ENCODE data around the gene C16orf46.

Gene C16orf46

DNA sequence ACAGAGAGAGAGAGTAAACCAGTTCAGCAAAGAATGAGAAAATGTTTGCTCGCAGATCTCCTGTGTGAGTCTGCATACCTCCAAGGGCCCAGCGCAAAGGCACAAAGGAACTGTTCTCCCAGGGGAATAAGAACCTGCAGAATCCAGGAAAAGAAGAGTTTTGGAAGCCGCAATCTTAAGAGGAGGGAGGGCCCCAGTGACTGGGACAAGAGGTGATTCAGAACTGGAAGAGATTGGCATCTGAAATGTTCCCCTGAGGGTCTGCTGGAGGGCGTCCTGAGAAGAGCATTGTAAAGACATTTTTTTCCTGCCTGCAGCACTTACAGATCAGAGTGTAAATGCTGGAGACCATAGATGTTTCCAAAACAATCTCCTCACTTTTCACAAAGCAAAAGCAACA, 35.3 kb downstream of the C16orf46 start:
- Histone ChIP-seq H3K4me3 (no peak overlapping the region), H3K9me3 (ENCODE audit: low read depth, low read length) (no peaks in the 10 kb centered on the region), H3K36me3 (ENCODE audit: insufficient read depth, low read length) (peaks cover 22% of the 10 kb centered on the region; the same call in 1 of the 2 replicates), H3K27ac (no peak overlapping the region), H3K9ac (ENCODE audit: insufficient read length) (no peak overlapping the region)
- no peak for DNase-seq (ENCODE audit: low read depth, low spot score)
- TF ChIP-seq POLR2AphosphoS5 (IDR thresholded peaks at IDR 0.05; ENCODE audit: borderline replicate concordance, low read depth, low read length) (no peak), EZH2 (IDR thresholded peaks at IDR 0.05) (no peak), FOXP2 (optimal IDR thresholded peaks at IDR 0.05; ENCODE audit: control extremely low read depth, extremely low read length, insufficient read depth) (no peak)

GRCh38 chr16:81040842-81041241, 36.2 kb downstream of the C16orf46 start:
- DNase-seq (ENCODE audit: low read depth, low spot score): no peak
- Histone ChIP-seq H3K36me3 (ENCODE audit: insufficient read depth, low read length) (peaks cover 22% of the 10 kb centered on the region; the same call in 1 of the 2 replicates), H3K27ac (no peak overlapping the region), H3K4me3 (no peak overlapping the region), H3K9me3 (ENCODE audit: low read depth, low read length) (no peaks in the 10 kb centered on the region), H3K9ac (ENCODE audit: insufficient read length) (no peak overlapping the region)
- TF ChIP-seq FOXP2 (optimal IDR thresholded peaks at IDR 0.05; ENCODE audit: control extremely low read depth, extremely low read length, insufficient read depth): no peak
- no peak for TF ChIP-seq EZH2 (IDR thresholded peaks at IDR 0.05)
- no peak for TF ChIP-seq POLR2AphosphoS5 (IDR thresholded peaks at IDR 0.05; ENCODE audit: borderline replicate concordance, low read depth, low read length)

DNA sequence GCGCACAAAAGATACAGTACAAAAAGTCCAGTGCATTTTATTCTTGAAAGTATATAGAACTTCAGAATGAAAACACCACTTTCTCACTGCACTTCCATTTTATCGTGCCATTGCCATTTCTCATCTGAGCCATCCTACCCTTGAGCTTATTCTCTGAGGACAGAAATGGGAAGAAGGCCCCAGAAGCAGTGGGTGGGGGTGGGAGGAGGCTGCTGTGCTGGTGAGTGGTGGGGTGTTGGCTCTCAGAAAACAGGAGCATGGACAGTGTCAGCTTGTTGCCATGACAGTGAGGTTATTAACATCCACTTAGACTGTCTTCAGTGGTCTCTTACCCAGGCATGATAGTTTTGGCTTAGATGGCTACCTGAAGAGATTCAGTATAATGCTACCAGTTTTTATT, 36.9 kb downstream of the C16orf46 start:
- TF ChIP-seq EZH2 (IDR thresholded peaks at IDR 0.05): no peak
- TF ChIP-seq POLR2AphosphoS5 (IDR thresholded peaks at IDR 0.05; ENCODE audit: borderline replicate concordance, low read depth, low read length): no peak
- no peak for TF ChIP-seq FOXP2 (optimal IDR thresholded peaks at IDR 0.05; ENCODE audit: control extremely low read depth, extremely low read length, insufficient read depth)
- Histone ChIP-seq H3K27ac (no peak overlapping the region), H3K9ac (ENCODE audit: insufficient read length) (no peak overlapping the region), H3K36me3 (ENCODE audit: insufficient read depth, low read length) (peaks cover 22% of the 10 kb centered on the region; the same call in 1 of the 2 replicates), H3K4me3 (no peak overlapping the region), H3K9me3 (ENCODE audit: low read depth, low read length) (no peaks in the 10 kb centered on the region)
- no peak for DNase-seq (ENCODE audit: low read depth, low spot score)

GRCh38 chr16:81036751-81037350, 40.2 kb downstream of the C16orf46 start:
- no peaks in the 10 kb centered on the region for H3K36me3 ChIP-seq (ENCODE audit: insufficient read depth, low read length)
- TF ChIP-seq EZH2 (IDR thresholded peaks at IDR 0.05) (no peak), FOXP2 (optimal IDR thresholded peaks at IDR 0.05; ENCODE audit: control extremely low read depth, extremely low read length, insufficient read depth) (no peak), POLR2AphosphoS5 (IDR thresholded peaks at IDR 0.05; ENCODE audit: borderline replicate concordance, low read depth, low read length) (no peak)
- H3K4me3 ChIP-seq: peak overlapping the region; percentile 76
- no peaks in the 10 kb centered on the region for H3K9me3 ChIP-seq (ENCODE audit: low read depth, low read length)
- no peak overlapping the region for H3K27ac ChIP-seq
- peak overlapping the region; percentile 65 for H3K9ac ChIP-seq (ENCODE audit: insufficient read length)
- no peak for DNase-seq (ENCODE audit: low read depth, low spot score)

DNA sequence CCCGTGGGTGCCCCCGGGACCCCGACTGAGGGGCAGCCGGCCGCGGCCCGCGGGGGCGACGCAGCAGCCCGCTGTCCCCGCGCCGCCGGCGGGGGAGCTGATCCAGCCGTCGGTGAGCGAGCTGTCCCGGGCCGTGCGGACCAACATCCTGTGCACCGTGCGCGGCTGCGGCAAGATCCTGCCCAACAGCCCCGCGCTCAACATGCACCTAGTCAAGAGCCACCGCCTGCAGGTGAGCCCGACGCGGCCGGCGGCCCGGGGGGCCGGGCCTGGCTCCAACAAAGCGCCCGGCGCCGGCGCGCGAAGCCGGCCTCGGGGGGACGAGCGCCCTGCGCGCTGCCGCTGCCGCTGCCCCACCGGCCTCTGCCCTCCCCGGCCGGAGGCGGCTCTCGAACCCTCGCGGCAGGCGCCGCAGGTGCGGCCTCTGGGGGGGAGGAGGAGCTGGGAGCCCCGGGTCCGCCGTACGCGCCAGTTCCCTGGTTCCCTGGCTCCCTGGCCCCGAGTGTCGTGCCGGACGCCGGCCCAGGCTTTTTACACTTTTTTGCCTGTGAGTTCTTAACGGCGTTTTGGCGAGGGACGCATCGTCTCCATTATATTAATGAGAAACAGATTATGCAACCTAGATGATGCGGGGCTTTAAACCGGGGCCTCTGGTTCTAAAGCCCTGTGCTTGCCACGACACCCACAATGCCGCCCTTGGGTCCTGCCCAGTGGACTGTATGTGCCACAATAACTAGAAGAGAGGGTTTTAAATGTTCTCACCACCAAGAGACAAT, 40.9 kb downstream of the C16orf46 start:
- TF ChIP-seq POLR2AphosphoS5 (IDR thresholded peaks at IDR 0.05; ENCODE audit: borderline replicate concordance, low read depth, low read length) (no peak), EZH2 (IDR thresholded peaks at IDR 0.05) (no peak), FOXP2 (optimal IDR thresholded peaks at IDR 0.05; ENCODE audit: control extremely low read depth, extremely low read length, insufficient read depth) (no peak)
- no peaks in the 10 kb centered on the region for H3K9me3 ChIP-seq (ENCODE audit: low read depth, low read length)
- no peak for DNase-seq (ENCODE audit: low read depth, low spot score)
- no peak overlapping the region for H3K27ac ChIP-seq
- peak overlapping the region; percentile 65 for H3K9ac ChIP-seq (ENCODE audit: insufficient read length)
- H3K36me3 ChIP-seq (ENCODE audit: insufficient read depth, low read length): no peaks in the 10 kb centered on the region
- H3K4me3 ChIP-seq: peak overlapping the region; percentile 76

DNA sequence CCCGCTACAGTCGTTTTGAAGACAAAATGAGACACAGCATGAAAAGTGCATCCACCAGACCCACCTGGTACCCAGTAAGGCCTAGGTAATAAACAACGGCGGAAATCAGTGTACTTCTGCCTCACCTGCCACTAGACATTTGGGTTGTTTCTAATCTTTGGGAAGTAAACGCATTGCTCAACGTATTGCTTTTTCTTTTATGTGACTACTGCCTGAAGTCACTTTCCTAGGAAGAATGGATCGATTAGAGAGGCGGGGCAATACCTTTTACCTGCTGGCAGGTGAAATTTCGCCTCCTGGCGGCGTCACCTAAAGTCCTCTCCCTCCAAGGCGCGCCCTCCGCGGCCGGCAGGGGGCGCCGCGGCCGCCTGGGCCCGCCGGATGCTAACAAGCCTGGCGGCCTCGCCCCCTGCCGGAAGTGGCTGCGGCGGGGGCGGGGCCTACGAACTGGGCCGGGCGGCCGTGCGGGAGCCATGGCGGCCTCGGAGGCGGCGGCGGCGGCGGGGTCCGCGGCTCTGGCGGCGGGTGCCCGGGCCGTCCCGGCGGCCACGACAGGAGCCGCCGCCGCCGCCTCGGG, 41.6 kb downstream of the C16orf46 start, which contains the start of gene ATMIN:
Gene ATMIN (plus strand): TSS at position 445 of the 577 bp plus-strand sequence. CDS start 29 bp downstream, at position 474.
- Histone ChIP-seq H3K9me3 (ENCODE audit: low read depth, low read length) (no peaks in the 10 kb centered on the region), H3K9ac (ENCODE audit: insufficient read length) (peak within 1 kb of the TSS; percentile 65), H3K27ac (no peak within 1 kb of the TSS), H3K4me3 (peak within 1 kb of the TSS; percentile 76), H3K36me3 (ENCODE audit: insufficient read depth, low read length) (no peaks in the 10 kb centered on the region)
- no peak for DNase-seq (ENCODE audit: low read depth, low spot score)
- no peak for TF ChIP-seq POLR2AphosphoS5 (IDR thresholded peaks at IDR 0.05; ENCODE audit: borderline replicate concordance, low read depth, low read length)
- no peak for TF ChIP-seq FOXP2 (optimal IDR thresholded peaks at IDR 0.05; ENCODE audit: control extremely low read depth, extremely low read length, insufficient read depth)
- no peak for TF ChIP-seq EZH2 (IDR thresholded peaks at IDR 0.05)

GRCh38 chr16:81029930-81030604, 47.0 kb downstream of the C16orf46 start:
- H3K36me3 ChIP-seq (ENCODE audit: insufficient read depth, low read length): peaks cover 3% of the 10 kb centered on the region; the same call in 1 of the 2 replicates
- TF ChIP-seq FOXP2 (optimal IDR thresholded peaks at IDR 0.05; ENCODE audit: control extremely low read depth, extremely low read length, insufficient read depth) (no peak), EZH2 (IDR thresholded peaks at IDR 0.05) (no peak), POLR2AphosphoS5 (IDR thresholded peaks at IDR 0.05; ENCODE audit: borderline replicate concordance, low read depth, low read length) (no peak)
- no peak overlapping the region for H3K9ac ChIP-seq (ENCODE audit: insufficient read length)
- no peaks in the 10 kb centered on the region for H3K9me3 ChIP-seq (ENCODE audit: low read depth, low read length)
- H3K4me3 ChIP-seq: no peak overlapping the region
- H3K27ac ChIP-seq: no peak overlapping the region
- no peak for DNase-seq (ENCODE audit: low read depth, low spot score)

DNA sequence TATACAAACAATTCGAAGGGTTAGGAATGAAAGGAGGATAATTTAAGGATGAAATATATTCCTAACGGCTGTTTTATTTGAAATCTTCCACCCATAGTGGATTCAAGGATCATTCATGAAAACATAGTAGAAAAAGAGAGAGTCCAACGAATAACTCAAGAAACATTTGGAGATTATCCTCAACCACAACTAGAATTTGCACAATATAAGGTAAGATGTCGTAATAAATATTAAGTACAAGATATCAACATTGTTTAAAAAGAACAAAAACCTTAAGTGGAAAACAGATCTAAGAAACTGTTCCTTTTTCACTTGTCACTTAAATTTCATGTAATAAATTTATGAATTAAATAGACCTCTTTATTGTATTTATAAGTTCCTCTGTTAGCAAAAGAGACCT, 50.6 kb downstream of the C16orf46 start:
- Histone ChIP-seq H3K36me3 (ENCODE audit: insufficient read depth, low read length) (peaks cover 15% of the 10 kb centered on the region), H3K9me3 (ENCODE audit: low read depth, low read length) (no peaks in the 10 kb centered on the region), H3K4me3 (no peak overlapping the region)

More for the DNA sequence above, 50.6 kb downstream of the C16orf46 start:
- DNase-seq (ENCODE audit: low read depth, low spot score): no peak
- no peak for TF ChIP-seq POLR2AphosphoS5 (IDR thresholded peaks at IDR 0.05; ENCODE audit: borderline replicate concordance, low read depth, low read length)
- no peak for TF ChIP-seq EZH2 (IDR thresholded peaks at IDR 0.05)
- no peak for TF ChIP-seq FOXP2 (optimal IDR thresholded peaks at IDR 0.05; ENCODE audit: control extremely low read depth, extremely low read length, insufficient read depth)
- Histone ChIP-seq H3K9ac (ENCODE audit: insufficient read length) (no peak overlapping the region), H3K27ac (no peak overlapping the region)
